SK-N-SH (cell line): ENCODE data around the gene FOSB. TPM values are rescaled to one million over a fixed set of nuclear protein-coding genes. Genes with fewer than 3 reads are reported as not detected.

Experiments used
- CTCF ChIA-PET: fragments of 300-600, 350-600 bp; formaldehyde crosslinking; extraction: SDS; loops from one replicate; lab custom pipeline; 2021; lab: Yijun Ruan, JAX
- POLR2A ChIA-PET: fragments of 350-600 bp; sonication (Branson Sonifier 250); formaldehyde crosslinking; extraction: SDS; loops from one replicate; lab custom pipeline; 2020; ENCODE audit warnings: antibody characterized with exemption, inconsistent platforms; lab: Yijun Ruan, JAX
- DNase-seq: peaks from one replicate; pipeline ENCODE4 v3.0.0; 2012
- H2AFZ ChIP-seq: fragments of 200-600 bp; sonication (generic); 2 replicates; pipeline ENCODE4 v1.8.1; 2016; ENCODE audit warnings: antibody characterized with exemption, mild to moderate bottlenecking, low read depth
- H3F3A ChIP-seq: fragments of 200-600 bp; sonication (generic); replicated peaks from 2 replicates; pipeline ENCODE3; 2016; ENCODE audit warnings: antibody characterized with exemption, mild to moderate bottlenecking; ENCODE audit not compliant: insufficient read depth
- H3K27ac ChIP-seq, 2 experiments: fragments of 200-500 bp in 1 of 2; fragments of 200-600 bp in 1 of 2; sonication (Bioruptor generic) in 1 of 2; sonication (generic), shearing (Covaris generic) in 1 of 2; 2 replicates each; pipeline versions ENCODE4 v1.5.1 to v1.6.1; 2014 to 2016; ENCODE audit warnings: low read depth in 2 of 2, inconsistent platforms in 1 of 2, low read length in 1 of 2, mild to moderate bottlenecking in 1 of 2, mixed read lengths in 1 of 2
- H3K27me3 ChIP-seq: fragments of 200-600 bp; sonication (generic), shearing (Covaris generic); 2 replicates; pipeline ENCODE4 v1.6.1; 2016; ENCODE audit warnings: mixed run types; ENCODE audit not compliant: insufficient read depth
- H3K36me3 ChIP-seq, 2 experiments: fragments of 200-500 bp in 1 of 2; fragments of 200-600 bp in 1 of 2; sonication (Bioruptor generic) in 1 of 2; sonication (generic) in 1 of 2; replicated peaks in 1 of 2; 2 replicates each; pipeline versions ENCODE3 to v1.5.1; 2014 to 2016; ENCODE audit warnings: low read length in 1 of 2, mild to moderate bottlenecking in 1 of 2; ENCODE audit not compliant: insufficient read depth in 2 of 2, control insufficient read depth in 1 of 2
- H3K4me1 ChIP-seq, 2 experiments: fragments of 200-500 bp in 1 of 2; fragments of 200-600 bp in 1 of 2; sonication (Bioruptor generic) in 1 of 2; sonication (generic), shearing (Covaris generic) in 1 of 2; 2 replicates each; pipeline versions ENCODE4 v1.5.1 to v1.6.1; 2014 to 2016; ENCODE audit warnings: low read depth in 1 of 2, low read length in 1 of 2, mixed run types in 1 of 2; ENCODE audit not compliant: insufficient read depth in 2 of 2, control insufficient read depth in 1 of 2
- H3K4me2 ChIP-seq: fragments of 200-600 bp; sonication (generic), shearing (Covaris generic); 2 replicates; pipeline ENCODE4 v1.6.1; 2017; ENCODE audit warnings: mixed run types
- H3K4me3 ChIP-seq, 2 experiments: fragments of 200-500 bp in 1 of 2; fragments of 200-600 bp in 1 of 2; sonication (Bioruptor generic) in 1 of 2; sonication (generic), shearing (Covaris generic) in 1 of 2; 2 replicates each; pipeline versions ENCODE4 v1.5.1 to v1.8.1; 2014 to 2016; ENCODE audit warnings: low read depth in 2 of 2, inconsistent platforms in 1 of 2, low read length in 1 of 2, mild to moderate bottlenecking in 1 of 2, mixed read lengths in 1 of 2, moderate library complexity in 1 of 2
- H3K79me2 ChIP-seq: fragments of 200-600 bp; sonication (generic); 2 replicates; pipeline ENCODE4 v1.8.1; 2017; ENCODE audit warnings: mild to moderate bottlenecking; ENCODE audit not compliant: insufficient read depth
- H3K9ac ChIP-seq: fragments of 200-600 bp; sonication (generic); 2 replicates; pipeline ENCODE4 v1.6.1; 2017; ENCODE audit warnings: mixed run types
- H3K9me2 ChIP-seq: fragments of 200-600 bp; sonication (generic); 2 replicates; pipeline ENCODE4 v1.6.1; 2017; ENCODE audit warnings: mixed run types
- H3K9me3 ChIP-seq: fragments of 200-600 bp; sonication (generic); 2 replicates; pipeline ENCODE4 v1.6.1; 2017; ENCODE audit warnings: mixed run types, mild to moderate bottlenecking, moderate library complexity
- H4K20me1 ChIP-seq: fragments of 200-600 bp; sonication (generic); 2 replicates; pipeline ENCODE4 v1.6.1; 2017; ENCODE audit warnings: mild to moderate bottlenecking, mixed run types; ENCODE audit not compliant: insufficient read depth
- CHD2 ChIP-seq: fragments of 150-350 bp; IDR thresholded peaks from 2 replicates; pipeline ENCODE4 v1.6.1; 2018; ENCODE audit warnings: low read length; ENCODE audit not compliant: partially characterized antibody
- CTCF ChIP-seq: fragments of 200-600 bp; sonication (generic); IDR thresholded peaks from 2 replicates; pipeline ENCODE4 v1.6.1; 2017; ENCODE audit warnings: antibody characterized with exemption, mild to moderate bottlenecking, moderate library complexity
- FOSL2 ChIP-seq: IDR thresholded peaks from 2 replicates; pipeline ENCODE4 v1.4.0; 2012; ENCODE audit warnings: low read depth, mild to moderate bottlenecking, moderate library complexity, borderline replicate concordance
- FOXM1 ChIP-seq: IDR thresholded peaks from 2 replicates; pipeline ENCODE4 v1.4.0; 2012; ENCODE audit warnings: low read depth, mild to moderate bottlenecking
- GABPA ChIP-seq: IDR thresholded peaks from 2 replicates; pipeline ENCODE4 v1.4.0; 2012; ENCODE audit warnings: low read depth, mild to moderate bottlenecking
- IRF3 ChIP-seq: fragments of 150-350 bp; IDR thresholded peaks from 2 replicates; pipeline ENCODE4 v1.6.1; 2016; ENCODE audit warnings: mild to moderate bottlenecking, low read depth, low read length
- MAX ChIP-seq: IDR thresholded peaks from 2 replicates; pipeline ENCODE4 v1.4.0; 2012; ENCODE audit warnings: low read depth
- MEF2A ChIP-seq: IDR thresholded peaks from 2 replicates; pipeline ENCODE4 v1.4.0; 2012; ENCODE audit warnings: low read depth, borderline replicate concordance
- NFIC ChIP-seq: IDR thresholded peaks from 2 replicates; pipeline ENCODE4 v1.4.0; 2012; ENCODE audit warnings: borderline replicate concordance
- NRF1 ChIP-seq: IDR thresholded peaks from 2 replicates; pipeline ENCODE4 v1.6.1; 2012; ENCODE audit warnings: low read depth, mild to moderate bottlenecking, low read length
- RAD21 ChIP-seq: IDR thresholded peaks from 2 replicates; pipeline ENCODE4 v1.6.1; 2012; ENCODE audit warnings: mild to moderate bottlenecking, low read length
- SIN3A ChIP-seq: IDR thresholded peaks from 2 replicates; pipeline ENCODE4 v1.6.1; 2012; ENCODE audit warnings: low read depth, mild to moderate bottlenecking, low read length, moderate library complexity, borderline replicate concordance
- SMC3 ChIP-seq: IDR thresholded peaks from 2 replicates; pipeline ENCODE4 v1.6.1; 2012; ENCODE audit warnings: low read depth, low read length, improper control_type of control experiment
- TEAD4 ChIP-seq: IDR thresholded peaks from 2 replicates; pipeline ENCODE4 v1.4.0; 2012; ENCODE audit warnings: mild to moderate bottlenecking, borderline replicate concordance; ENCODE audit not compliant: insufficient read depth
- USF1 ChIP-seq: IDR thresholded peaks from 2 replicates; pipeline ENCODE4 v1.4.0; 2012; ENCODE audit warnings: low read depth, borderline replicate concordance
- USF2 ChIP-seq: fragments of 150-350 bp; IDR thresholded peaks from 2 replicates; pipeline ENCODE4 v1.6.1; 2017; ENCODE audit warnings: antibody characterized with exemption, low read length, low read depth, borderline replicate concordance
- YY1 ChIP-seq: IDR thresholded peaks from 2 replicates; pipeline ENCODE4 v1.4.0; 2012; ENCODE audit warnings: low read depth, mild to moderate bottlenecking
- ZBTB33 ChIP-seq: IDR thresholded peaks from 2 replicates; pipeline ENCODE4 v1.4.0; 2012; ENCODE audit warnings: low read depth, borderline replicate concordance
- WGBS: methylation state at CpG from one replicate; pipeline ENCODE4 v1.1.6; 2017; ENCODE audit warnings: low lambda C conversion rate; 5-methylcytosine and 5-hydroxymethylcytosine counted together
- polyA plus RNA-seq, 3 experiments: library from polyadenylated mRNA; depleted of rRNA; stranded (reverse); fragments of >200 nt; gene quantifications; 2 replicates each; pipeline ENCODE4 v1.2.3, GENCODE V29; 2012

Gene FOSB
- polyA plus RNA-seq, 1 of the 3 experiments (the other 2 are of a cell fraction), result 78.2 TPM

GRCh38 chr19:45420871-45421270 lies 46.9 kb upstream of the FOSB start (continued):
- TF ChIP-seq SIN3A (no peak), CHD2 (no peak), NFIC (no peak), USF2 (no peak), YY1 (no peak)
- TF ChIP-seq, all 33 proteins: peak for 0

GRCh38 chr19:45421947-45422498 lies 45.8 kb upstream of the FOSB start:
- H4K20me1 ChIP-seq, result no peaks in the 10 kb centered on the region; the same call in 1 of the 2 replicates
- peaks cover 34% of the 10 kb centered on the region for H3K79me2 ChIP-seq
- peaks cover 32% of the 10 kb centered on the region for H3F3A ChIP-seq
- POLR2A ChIA-PET, result no interaction called here
- no peak for DNase-seq
- TF ChIP-seq SMC3 (no peak), RAD21 (no peak), USF1 (no peak), IRF3 (no peak), ZBTB33 (no peak), TEAD4 (no peak), MEF2A (no peak), MAX (no peak), FOXM1 (no peak), GABPA (no peak), NRF1 (no peak), CTCF (no peak), FOSL2 (no peak)
- peak overlapping the region in 1 of 2 experiments; percentile 43; a peak in 1 of 4 replicates for H3K4me3 ChIP-seq
- peaks cover 14 to 20% of the 10 kb centered on the region in 2 experiments for H3K4me1 ChIP-seq
- H3K9ac ChIP-seq, result peak overlapping the region; percentile 31; the same call in 1 of the 2 replicates
- CTCF ChIA-PET, result interaction anchor here (1.0 to 2.1 kb wide), 3 partner anchors 17 to 64 kb away, joined by 3 to 9 read pairs (median 4); no protein-coding TSS in a partner anchor
- H3K9me2 ChIP-seq, result no peaks in the 10 kb centered on the region
- H2AFZ ChIP-seq, result no peak overlapping the region
- peaks cover 4 to 22% of the 10 kb centered on the region in 2 experiments for H3K36me3 ChIP-seq
- 92% methylated on average over 6 of the region's 6 CpGs for WGBS
- no peak overlapping the region for H3K27ac ChIP-seq
- peak overlapping the region; percentile 97 for H3K4me2 ChIP-seq
- H3K27me3 ChIP-seq, result no peaks in the 10 kb centered on the region
- H3K9me3 ChIP-seq, result no peaks in the 10 kb centered on the region
